Suprapubic skin (tissue), 3 donors: ENCODE measurements around the gene KLRF1.

Source experiments
- POLR2A ChIP-seq, 2 donors: fragments of 450-650 bp; IDR thresholded peaks; one replicate each; pipeline ENCODE4 v1.6.1; 2017; ENCODE audit warnings: antibody characterized with exemption in 2 of 2, mild to moderate bottlenecking in 2 of 2, moderate library complexity in 2 of 2
- TF ChIP-seq, protein P1 (sequence below), 2 donors: fragments of 200-600 bp in 1 of 2; fragments of 450-650 bp in 1 of 2; sonication (generic) in 1 of 2; IDR thresholded peaks; one replicate each; pipeline ENCODE4 v1.5.1; 2016 to 2019; ENCODE audit warnings: antibody characterized with exemption in 2 of 2, mild to moderate bottlenecking in 1 of 2, moderate library complexity in 1 of 2

DNA sequence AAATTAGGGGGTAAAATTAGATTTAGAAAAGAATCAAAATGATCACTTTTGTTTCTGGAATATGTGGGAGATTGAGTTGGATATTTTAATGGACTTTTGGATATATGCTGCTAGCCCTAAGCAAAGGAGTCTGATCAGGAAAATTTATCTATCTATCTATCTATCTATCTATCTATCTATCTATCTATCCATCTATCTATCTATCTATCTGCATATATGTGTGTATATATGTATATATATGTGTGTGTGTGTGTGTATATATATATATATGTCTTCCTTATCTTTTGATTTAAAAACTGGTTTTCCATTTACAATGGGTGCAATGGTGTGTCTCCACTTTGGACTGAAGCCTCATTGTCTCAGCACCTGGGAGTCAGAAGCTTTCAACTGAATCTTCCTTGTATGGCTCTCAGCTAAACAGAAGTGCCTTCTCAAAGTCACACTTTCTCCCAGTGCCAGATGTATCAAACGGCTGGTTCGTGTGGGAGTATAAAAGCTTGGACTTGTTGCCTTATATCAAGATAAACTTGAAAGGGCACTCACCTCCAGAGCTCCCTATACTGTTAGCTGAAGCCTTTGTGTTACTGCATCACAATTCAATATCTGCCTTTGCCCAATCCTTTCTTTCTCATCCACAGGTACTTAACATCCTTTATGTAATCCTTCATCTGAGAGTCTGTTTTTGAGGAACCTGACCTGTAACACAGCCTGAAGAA is 34.9 kb upstream of the KLRF1 start:
- TF ChIP-seq POLR2A (IDR thresholded peaks at IDR 0.05) = no peak
- TF ChIP-seq, protein P1, sequence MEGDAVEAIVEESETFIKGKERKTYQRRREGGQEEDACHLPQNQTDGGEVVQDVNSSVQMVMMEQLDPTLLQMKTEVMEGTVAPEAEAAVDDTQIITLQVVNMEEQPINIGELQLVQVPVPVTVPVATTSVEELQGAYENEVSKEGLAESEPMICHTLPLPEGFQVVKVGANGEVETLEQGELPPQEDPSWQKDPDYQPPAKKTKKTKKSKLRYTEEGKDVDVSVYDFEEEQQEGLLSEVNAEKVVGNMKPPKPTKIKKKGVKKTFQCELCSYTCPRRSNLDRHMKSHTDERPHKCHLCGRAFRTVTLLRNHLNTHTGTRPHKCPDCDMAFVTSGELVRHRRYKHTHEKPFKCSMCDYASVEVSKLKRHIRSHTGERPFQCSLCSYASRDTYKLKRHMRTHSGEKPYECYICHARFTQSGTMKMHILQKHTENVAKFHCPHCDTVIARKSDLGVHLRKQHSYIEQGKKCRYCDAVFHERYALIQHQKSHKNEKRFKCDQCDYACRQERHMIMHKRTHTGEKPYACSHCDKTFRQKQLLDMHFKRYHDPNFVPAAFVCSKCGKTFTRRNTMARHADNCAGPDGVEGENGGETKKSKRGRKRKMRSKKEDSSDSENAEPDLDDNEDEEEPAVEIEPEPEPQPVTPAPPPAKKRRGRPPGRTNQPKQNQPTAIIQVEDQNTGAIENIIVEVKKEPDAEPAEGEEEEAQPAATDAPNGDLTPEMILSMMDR (IDR thresholded peaks at IDR 0.05) = no peak
